Body of pancreas (tissue), 4 donors: ENCODE results near the gene MAST4. TPM values are rescaled to one million over a fixed set of nuclear protein-coding genes. Genes with fewer than 3 reads are reported as not detected.
A peak's percentile ranks its signal among the peaks of the same experiment; 100 is the strongest.

Source experiments
- ATAC-seq: fragments of 150-250 bp; one replicate; pipeline ENCODE4 v1.9.1; 2016
- DNase-seq, 4 donors: peaks; one replicate each; pipeline ENCODE4 v3.0.0-alpha.2; 2019
- H3K27ac ChIP-seq, 4 donors: fragments of 200-600 bp; sonication (generic); 1 replicate in 3 of 4; 2 replicates in 1 of 4; pipeline versions ENCODE4 v1.5.1 to v1.6.1; 2016 to 2019; ENCODE audit warnings: mild to moderate bottlenecking in 1 of 4, mixed read lengths in 1 of 4, moderate library complexity in 1 of 4
- H3K27me3 ChIP-seq, 2 donors: fragments of 200-600 bp; sonication (generic); one replicate each; pipeline ENCODE4 v1.6.0; 2016; ENCODE audit warnings: mild to moderate bottlenecking in 1 of 2
- H3K36me3 ChIP-seq, 2 donors: fragments of 200-600 bp; sonication (generic); replicated peaks in 1 of 2; 2 replicates each; pipeline ENCODE4 v1.5.1; 2016; ENCODE audit warnings: low read depth in 2 of 2; ENCODE audit not compliant: insufficient read depth in 1 of 2
- H3K4me1 ChIP-seq: fragments of 200-600 bp; sonication (generic); one replicate; pipeline ENCODE4 v1.6.0; 2016
- H3K4me3 ChIP-seq, 2 donors: fragments of 200-600 bp; sonication (generic); 1 replicate in 1 of 2; 2 replicates in 1 of 2; pipeline ENCODE4 v1.5.1; 2016 to 2019
- H3K9me3 ChIP-seq, 3 donors: fragments of 200-600 bp; sonication (generic); 1 replicate in 2 of 3; 2 replicates in 1 of 3; pipeline ENCODE4 v1.5.1; 2016
- POLR2A ChIP-seq, 3 donors: fragments of 450-650 bp; IDR thresholded peaks; one replicate each; pipeline ENCODE4 v1.6.1; 2016; ENCODE audit warnings: antibody characterized with exemption in 3 of 3, mild to moderate bottlenecking in 2 of 3
- WGBS, 2 donors: methylation state at CpG; one replicate each; pipeline ENCODE4 v1.1.5; 2017; 5-methylcytosine and 5-hydroxymethylcytosine counted together
- intact Hi-C: fragments of 100-400 bp; cut with DNase I; formaldehyde crosslinking; loops from one replicate; pipeline ENCODE4 v1.15.1; 2023
- total RNA-seq, 2 donors: library from RNA; depleted of rRNA; stranded (reverse); fragments of >200 nt; gene quantifications; one replicate each; pipeline ENCODE4 v1.1.0, GENCODE V29; 2016
- TF ChIP-seq, protein P1 (sequence below), 7 experiments: fragments of 450-650 bp in 4 of 7; fragments of 200-600 bp in 3 of 7; sonication (generic) in 3 of 7; IDR thresholded peaks; one replicate each; pipeline ENCODE4 v1.5.1; 2016 to 2019; ENCODE audit warnings: antibody characterized with exemption in 7 of 7

Gene MAST4
- total RNA-seq, 2 donors from 2014 or later = 17.9 to 29.7 TPM

GRCh38 chr5:66958201-66958979, 362.2 kb downstream of the MAST4 start:
- ATAC-seq = no peak
- Histone ChIP-seq H3K9me3 (no peaks in the 10 kb centered on the region), H3K27me3 (no peaks in the 10 kb centered on the region), H3K4me1 (peaks cover 21% of the 10 kb centered on the region), H3K4me3 (no peak overlapping the region), H3K36me3 (no peaks in the 10 kb centered on the region), H3K27ac (peak overlapping the region in 1 of 4 donors; percentile 30)
- 56 to 64% methylated on average over 10 of the region's 10 CpGs for WGBS, 2 donors
- intact Hi-C loops = no loop called here
- TF ChIP-seq, protein P1, sequence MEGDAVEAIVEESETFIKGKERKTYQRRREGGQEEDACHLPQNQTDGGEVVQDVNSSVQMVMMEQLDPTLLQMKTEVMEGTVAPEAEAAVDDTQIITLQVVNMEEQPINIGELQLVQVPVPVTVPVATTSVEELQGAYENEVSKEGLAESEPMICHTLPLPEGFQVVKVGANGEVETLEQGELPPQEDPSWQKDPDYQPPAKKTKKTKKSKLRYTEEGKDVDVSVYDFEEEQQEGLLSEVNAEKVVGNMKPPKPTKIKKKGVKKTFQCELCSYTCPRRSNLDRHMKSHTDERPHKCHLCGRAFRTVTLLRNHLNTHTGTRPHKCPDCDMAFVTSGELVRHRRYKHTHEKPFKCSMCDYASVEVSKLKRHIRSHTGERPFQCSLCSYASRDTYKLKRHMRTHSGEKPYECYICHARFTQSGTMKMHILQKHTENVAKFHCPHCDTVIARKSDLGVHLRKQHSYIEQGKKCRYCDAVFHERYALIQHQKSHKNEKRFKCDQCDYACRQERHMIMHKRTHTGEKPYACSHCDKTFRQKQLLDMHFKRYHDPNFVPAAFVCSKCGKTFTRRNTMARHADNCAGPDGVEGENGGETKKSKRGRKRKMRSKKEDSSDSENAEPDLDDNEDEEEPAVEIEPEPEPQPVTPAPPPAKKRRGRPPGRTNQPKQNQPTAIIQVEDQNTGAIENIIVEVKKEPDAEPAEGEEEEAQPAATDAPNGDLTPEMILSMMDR (IDR thresholded peaks at IDR 0.05) = no peak
- no peak for TF ChIP-seq POLR2A (IDR thresholded peaks at IDR 0.05)
- DNase-seq = no peak

DNA sequence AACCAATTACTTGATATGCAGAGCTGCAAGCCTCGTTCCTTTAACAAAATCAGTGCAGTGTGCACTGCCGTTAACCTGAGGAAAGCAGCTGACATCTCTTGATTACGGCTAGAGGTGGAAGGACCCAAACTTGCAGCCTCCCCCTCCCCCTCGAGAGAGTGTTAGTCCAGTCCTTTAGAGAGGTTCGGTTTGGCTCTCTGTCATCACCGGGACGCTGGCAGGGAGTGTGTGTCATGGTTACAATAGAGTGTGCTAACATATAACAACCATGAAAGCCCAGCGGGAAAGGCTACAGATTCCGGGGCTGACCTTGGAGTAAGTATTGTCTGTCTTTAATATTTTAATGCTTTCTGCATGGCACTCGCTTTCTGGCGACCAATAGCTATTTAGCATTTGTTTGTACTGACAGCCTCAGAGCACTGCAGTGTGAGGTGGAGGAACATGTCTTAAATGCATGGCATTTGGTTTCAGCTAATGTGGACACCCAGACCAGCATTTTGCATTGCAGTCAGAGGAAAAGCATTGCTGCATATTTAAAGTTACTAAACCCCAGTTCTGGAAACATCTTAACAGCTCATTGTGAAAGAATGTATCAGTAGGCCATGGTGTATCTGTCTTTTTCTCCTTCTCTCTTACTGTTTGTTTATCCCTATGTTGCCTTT, 362.9 kb downstream of the MAST4 start:
- no peaks in the 10 kb centered on the region for H3K27me3 ChIP-seq
- H3K4me1 ChIP-seq = peaks cover 21% of the 10 kb centered on the region
- TF ChIP-seq POLR2A (IDR thresholded peaks at IDR 0.05) = no peak
- TF ChIP-seq, protein P1 (IDR thresholded peaks at IDR 0.05) = no peak
- peak; percentile 12 to 27 (median 21) for DNase-seq
- H3K9me3 ChIP-seq = no peaks in the 10 kb centered on the region
- H3K36me3 ChIP-seq = no peaks in the 10 kb centered on the region
- peak; percentile 28 for ATAC-seq
- intact Hi-C loops = no loop called here
- peak overlapping the region in 3 of 4 donors; percentile 4 to 33 (median 30) for H3K27ac ChIP-seq
- WGBS, 2 donors = 18 to 22% methylated on average over 10 to 11 of the region's 11 CpGs
- H3K4me3 ChIP-seq = no peak overlapping the region

- Histone ChIP-seq H3K4me1 (peaks cover 21% of the 10 kb centered on the region), H3K27ac (peak overlapping the region in 3 of 4 donors; percentile 4 to 62 (median 48)), H3K9me3 (no peaks in the 10 kb centered on the region), H3K4me3 (no peak overlapping the region), H3K27me3 (no peaks in the 10 kb centered on the region), H3K36me3 (no peaks in the 10 kb centered on the region)
- TF ChIP-seq POLR2A (IDR thresholded peaks at IDR 0.05) = no peak
- TF ChIP-seq, protein P1 (IDR thresholded peaks at IDR 0.05) = no peak
- no peak for DNase-seq
- WGBS, 2 donors = 48 to 53% methylated on average over 2 of the region's 2 CpGs
- intact Hi-C loops = no loop called here
- peak; percentile 10 for ATAC-seq
Measured at GRCh38 chr5:66959653-66960052, 363.5 kb downstream of the MAST4 start.

- Histone ChIP-seq H3K4me1 (peaks cover 21% of the 10 kb centered on the region), H3K27me3 (no peaks in the 10 kb centered on the region), H3K9me3 (no peaks in the 10 kb centered on the region), H3K27ac (peak overlapping the region in 3 of 4 donors; percentile 23 to 62 (median 48)), H3K36me3 (no peaks in the 10 kb centered on the region), H3K4me3 (no peak overlapping the region)
- peak in 1 of 4 donors; percentile 22 for DNase-seq
- WGBS, 2 donors = 16 to 22% methylated on average over 7 of the region's 7 CpGs
- ATAC-seq = peak; percentile 42
- TF ChIP-seq, protein P1 (IDR thresholded peaks at IDR 0.05) = no peak
- no peak for TF ChIP-seq POLR2A (IDR thresholded peaks at IDR 0.05)
- intact Hi-C loops = no loop called here
Measured at GRCh38 chr5:66960369-66961137, 364.4 kb downstream of the MAST4 start.
